ENCODE measurements around the gene C9orf72. TPM values are rescaled to one million over a fixed set of nuclear protein-coding genes. Genes with fewer than 3 reads are reported as not detected.

Gene C9orf72
- total and polyA plus RNA-seq, 3 donors from 2014 or later: 27.9 to 38.5 (median 32.0) TPM

GRCh38 chr9:27511771-27512170 lies 61.5 kb downstream of the C9orf72 start:
- Histone ChIP-seq H3K4me3 (no peak overlapping the region), H3K27me3 (no peaks in the 10 kb centered on the region), H3K36me3 (ENCODE audit: low read depth, missing control alignments) (no peaks in the 10 kb centered on the region), H3K4me1 (peaks cover 5% of the 10 kb centered on the region), H3K9me3 (no peaks in the 10 kb centered on the region), H3K27ac (no peak overlapping the region)
- DNase-seq: no peak
- intact Hi-C loops (cut with DNase I; ENCODE audit: low total_unique reads): no loop called here
- WGBS, 2 donors: 97 to 100% methylated on average over 2 of the region's 2 CpGs
- TF ChIP-seq CTCF (IDR thresholded peaks at IDR 0.05): no peak
- TF ChIP-seq POLR2A (IDR thresholded peaks at IDR 0.05): no peak

DNA sequence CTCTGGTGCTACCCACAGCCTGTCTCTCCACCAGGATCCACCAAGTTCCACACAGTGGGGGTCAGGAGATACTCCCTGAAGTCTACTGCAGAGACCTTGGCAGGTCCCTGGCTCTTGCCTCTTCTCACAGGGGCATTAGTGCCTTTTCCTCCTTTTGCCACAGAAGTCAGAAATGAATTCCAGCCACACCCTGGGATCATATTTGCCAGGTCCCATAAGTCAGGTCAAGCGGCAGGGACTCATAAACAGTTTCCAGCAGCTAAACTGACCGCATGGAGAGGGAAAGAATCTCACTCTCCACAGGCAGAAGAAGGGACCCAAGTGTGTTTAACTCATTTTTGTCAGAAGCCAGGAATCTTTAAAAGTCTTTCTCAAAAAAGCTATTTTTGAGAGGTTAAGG lies 62.5 kb downstream of the C9orf72 start:
- no peaks in the 10 kb centered on the region for H3K27me3 ChIP-seq
- no peak for DNase-seq
- no peak overlapping the region for H3K4me3 ChIP-seq
- no peak for TF ChIP-seq POLR2A (IDR thresholded peaks at IDR 0.05)
- TF ChIP-seq CTCF (IDR thresholded peaks at IDR 0.05): no peak
- peaks cover 5% of the 10 kb centered on the region for H3K4me1 ChIP-seq
- no peaks in the 10 kb centered on the region for H3K36me3 ChIP-seq (ENCODE audit: low read depth, missing control alignments)
- H3K27ac ChIP-seq: no peak overlapping the region
- H3K9me3 ChIP-seq: no peaks in the 10 kb centered on the region
- intact Hi-C loops (cut with DNase I; ENCODE audit: low total_unique reads): no loop called here
- WGBS, 2 donors: 84 to 98% methylated on average over 2 of the region's 2 CpGs

- 43 to 45% methylated on average over 2 of the region's 2 CpGs for WGBS, 2 donors
- DNase-seq: no peak
- no peak overlapping the region for H3K4me3 ChIP-seq
- no peaks in the 10 kb centered on the region for H3K4me1 ChIP-seq
- intact Hi-C loops (cut with DNase I; ENCODE audit: low total_unique reads): no loop called here
- no peaks in the 10 kb centered on the region for H3K36me3 ChIP-seq (ENCODE audit: low read depth, missing control alignments)
- H3K27me3 ChIP-seq: no peaks in the 10 kb centered on the region
- H3K9me3 ChIP-seq: no peaks in the 10 kb centered on the region
- no peak overlapping the region for H3K27ac ChIP-seq
- TF ChIP-seq CTCF (IDR thresholded peaks at IDR 0.05) (no peak), POLR2A (IDR thresholded peaks at IDR 0.05) (no peak)
These were observed 66.3 kb downstream of the C9orf72 start for GRCh38 chr9:27506981-27507380.

DNA sequence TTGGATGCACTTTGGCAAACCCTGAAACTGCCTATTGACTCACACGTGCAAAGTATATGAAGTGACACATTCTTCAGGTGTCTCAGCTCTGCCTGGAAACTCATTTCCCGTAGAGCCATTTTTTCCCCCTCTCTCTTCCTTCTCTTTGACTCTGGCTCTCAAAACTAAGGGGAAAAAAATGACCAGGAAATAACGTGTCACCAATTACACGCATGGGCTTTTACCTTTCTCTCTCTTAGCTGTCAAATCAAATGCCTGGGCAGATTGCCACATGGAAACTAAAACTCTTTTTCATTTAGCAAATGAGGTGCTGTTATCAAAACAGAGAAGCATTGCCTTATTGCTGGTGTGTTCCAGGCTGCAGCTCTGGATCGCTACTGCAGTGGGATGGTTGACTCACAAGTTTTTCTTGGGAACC lies 67.5 kb downstream of the C9orf72 start:
- DNase-seq: no peak
- Histone ChIP-seq H3K36me3 (ENCODE audit: low read depth, missing control alignments) (no peaks in the 10 kb centered on the region), H3K27me3 (no peaks in the 10 kb centered on the region), H3K27ac (no peak overlapping the region), H3K4me1 (no peaks in the 10 kb centered on the region), H3K4me3 (no peak overlapping the region), H3K9me3 (no peaks in the 10 kb centered on the region)
- TF ChIP-seq CTCF (IDR thresholded peaks at IDR 0.05): no peak
- TF ChIP-seq POLR2A (IDR thresholded peaks at IDR 0.05): no peak
- WGBS, 2 donors: 90% methylated on average over 5 of the region's 5 CpGs
- intact Hi-C loops (cut with DNase I; ENCODE audit: low total_unique reads): no loop called here

- intact Hi-C loops (cut with DNase I; ENCODE audit: low total_unique reads): no loop called here
- Histone ChIP-seq H3K36me3 (ENCODE audit: low read depth, missing control alignments) (no peaks in the 10 kb centered on the region), H3K4me3 (no peak overlapping the region), H3K4me1 (peaks cover 7% of the 10 kb centered on the region), H3K9me3 (no peaks in the 10 kb centered on the region), H3K27me3 (no peaks in the 10 kb centered on the region), H3K27ac (no peak overlapping the region)
- TF ChIP-seq CTCF (IDR thresholded peaks at IDR 0.05) (no peak), POLR2A (IDR thresholded peaks at IDR 0.05) (no peak)
- DNase-seq: no peak
These were observed 69.0 kb downstream of the C9orf72 start for GRCh38 chr9:27504259-27504658.
